SKM-1 (cell line): ENCODE measurements around the gene TYW5.
A peak's percentile ranks its signal among the peaks of the same experiment; 100 is the strongest.

Experiments used
- DNase-seq: peaks from one replicate; lab custom pipeline; 2025; ENCODE audit not compliant: unreplicated experiment; lab: John Stamatoyannopoulos, UW

TYW5 gene

GRCh38 chr2:199975273-199975895, 20.1 kb upstream of the TYW5 start:
- DNase-seq = no peak

GRCh38 chr2:199973703-199974102, 18.4 kb upstream of the TYW5 start:
- no peak for DNase-seq

GRCh38 chr2:199972088-199972626, 16.9 kb upstream of the TYW5 start:
- no peak for DNase-seq

GRCh38 chr2:199968126-199968525, 12.8 kb upstream of the TYW5 start:
- DNase-seq = no peak

GRCh38 chr2:199966976-199967375, 11.7 kb upstream of the TYW5 start:
- DNase-seq = no peak

GRCh38 chr2:199966405-199966804, 11.1 kb upstream of the TYW5 start:
- no peak for DNase-seq

- no peak for DNase-seq
Observed at GRCh38 chr2:199962203-199962602, 6.9 kb upstream of the TYW5 start.

GRCh38 chr2:199958014-199958413, 2.7 kb upstream of the TYW5 start:
- no peak for DNase-seq

GRCh38 chr2:199956062-199956380, 730 bp upstream of the TYW5 start:
- DNase-seq = no peak

GRCh38 chr2:199955007-199955338, 318 bp downstream of the TYW5 start:
- peak; percentile 48 for DNase-seq

- no peak for DNase-seq
Observed at GRCh38 chr2:199951023-199951422, 4.3 kb downstream of the TYW5 start.

- DNase-seq = no peak
Observed at GRCh38 chr2:199950396-199950795, 4.9 kb downstream of the TYW5 start.

GRCh38 chr2:199946836-199947235, 8.5 kb downstream of the TYW5 start:
- no peak for DNase-seq

GRCh38 chr2:199946196-199946595, 9.1 kb downstream of the TYW5 start:
- no peak for DNase-seq

- no peak for DNase-seq
Observed at GRCh38 chr2:199943373-199943772, 11.9 kb downstream of the TYW5 start.

GRCh38 chr2:199940373-199940772, 14.9 kb downstream of the TYW5 start:
- DNase-seq = no peak

GRCh38 chr2:199936554-199936953, 18.7 kb downstream of the TYW5 start:
- no peak for DNase-seq

- DNase-seq = no peak
Observed at GRCh38 chr2:199933466-199933865, 21.8 kb downstream of the TYW5 start.

GRCh38 chr2:199932312-199932855, 22.9 kb downstream of the TYW5 start:
- DNase-seq = no peak

GRCh38 chr2:199929262-199929661, 26.0 kb downstream of the TYW5 start:
- no peak for DNase-seq

- no peak for DNase-seq
Observed at GRCh38 chr2:199928626-199929025, 26.7 kb downstream of the TYW5 start.

GRCh38 chr2:199928226-199928625, 27.1 kb downstream of the TYW5 start:
- no peak for DNase-seq

- no peak for DNase-seq
Observed at GRCh38 chr2:199926806-199927205, 28.5 kb downstream of the TYW5 start.
